CD4-positive, alpha-beta T cell (primary cell): ENCODE measurements around the gene AADACL4. TPM values are rescaled to one million over a fixed set of nuclear protein-coding genes. Genes with fewer than 3 reads are reported as not detected.

Source experiments
- ATAC-seq: fragments of 200-7000 bp; cut with Tn5 transposase; one replicate; pipeline ENCODE4 v1.10.0; 2022; ENCODE audit warnings: mild to moderate bottlenecking; ENCODE audit not compliant: poor library complexity
- CTCF ChIA-PET: fragments of 350-600 bp; sonication (Branson Sonifier 250); formaldehyde crosslinking; loops from one replicate; lab custom pipeline; 2021; ENCODE audit warnings: antibody characterized with exemption, inconsistent platforms; lab: Charles Lee
- POLR2A ChIA-PET: fragments of 350-600 bp; sonication (Branson Sonifier 250); formaldehyde crosslinking; loops from one replicate; lab custom pipeline; 2021; ENCODE audit warnings: antibody characterized with exemption, inconsistent platforms; lab: Charles Lee
- DNase-seq, 14 experiments: peaks; one replicate each; pipeline ENCODE4 v3.0.0-alpha.2; 2013 to 2020; ENCODE audit warnings: mixed read lengths in 2 of 14
- H3K27ac ChIP-seq, 2 donors: one replicate each; pipeline versions ENCODE4 v1.5.1 to v1.7.0; 2013; ENCODE audit warnings: low read length in 2 of 2, low read depth in 1 of 2, mild to moderate bottlenecking in 1 of 2
- H3K27me3 ChIP-seq, 2 experiments: 1 replicate in 1 of 2; 2 replicates in 1 of 2; pipeline versions ENCODE4 v1.6.1 to v1.7.0; 2013; ENCODE audit warnings: low read length in 2 of 2, control low read depth in 1 of 2, mild to moderate bottlenecking in 1 of 2, moderate library complexity in 1 of 2; ENCODE audit not compliant: insufficient read depth in 2 of 2, control insufficient read depth in 1 of 2
- H3K36me3 ChIP-seq: one replicate; pipeline ENCODE4 v1.6.1; 2013; ENCODE audit warnings: low read length, control low read depth; ENCODE audit not compliant: insufficient read depth
- H3K4me1 ChIP-seq: one replicate; pipeline ENCODE4 v1.6.1; 2013; ENCODE audit warnings: low read length, control low read depth; ENCODE audit not compliant: insufficient read depth
- H3K4me3 ChIP-seq: one replicate; pipeline ENCODE4 v1.5.1; 2013; ENCODE audit warnings: mild to moderate bottlenecking, low read length, moderate library complexity
- H3K9me3 ChIP-seq, 2 experiments: 1 replicate in 1 of 2; 2 replicates in 1 of 2; pipeline versions ENCODE4 v1.6.1 to v1.7.0; 2013; ENCODE audit warnings: low read length in 2 of 2, mild to moderate bottlenecking in 2 of 2, control low read depth in 1 of 2, moderate library complexity in 1 of 2; ENCODE audit not compliant: control insufficient read depth in 1 of 2, insufficient read depth in 1 of 2
- H3K27ac Mint-ChIP-seq: one replicate; pipeline ENCODE4 v1.8.0; 2020; ENCODE audit warnings: mixed read lengths
- H3K27me3 Mint-ChIP-seq: one replicate; pipeline ENCODE4 v1.8.0; 2021; ENCODE audit warnings: mixed read lengths
- H3K36me3 Mint-ChIP-seq: one replicate; pipeline ENCODE4 v1.8.0; 2021; ENCODE audit warnings: low read depth, mixed read lengths
- H3K4me1 Mint-ChIP-seq: one replicate; pipeline ENCODE4 v1.8.0; 2021; ENCODE audit warnings: low read depth, mixed read lengths
- H3K4me3 Mint-ChIP-seq: one replicate; pipeline ENCODE4 v1.8.0; 2020; ENCODE audit warnings: mild to moderate bottlenecking, mixed read lengths
- H3K9me3 Mint-ChIP-seq: one replicate; pipeline ENCODE4 v1.8.0; 2020; ENCODE audit warnings: mixed read lengths
- intact Hi-C, 2 experiments: fragments of 100-400 bp; cut with DNase I in 1 of 2; cut with micrococcal nuclease in 1 of 2; formaldehyde crosslinking; loops; one replicate each; pipeline versions ENCODE4 v1.15.1 to v1.9.0; 2023 to 2025; cut with DNase I, micrococcal nuclease
- total RNA-seq, 174 experiments: library from RNA in 2 of 174; stranded (reverse) in 2 of 174; gene quantifications; one replicate each; pipeline ENCODE4 v1.2.3 and lab custom pipeline; 2021 to 2026
- TF ChIP-seq, protein P1 (sequence below): fragments of 200-600 bp; IDR thresholded peaks from one replicate; pipeline ENCODE4 v1.8.0; 2022; ENCODE audit warnings: antibody characterized with exemption, mild to moderate bottlenecking

The AADACL4 gene
- total RNA-seq, 2 experiments from 2014 or later: not detected

DNA sequence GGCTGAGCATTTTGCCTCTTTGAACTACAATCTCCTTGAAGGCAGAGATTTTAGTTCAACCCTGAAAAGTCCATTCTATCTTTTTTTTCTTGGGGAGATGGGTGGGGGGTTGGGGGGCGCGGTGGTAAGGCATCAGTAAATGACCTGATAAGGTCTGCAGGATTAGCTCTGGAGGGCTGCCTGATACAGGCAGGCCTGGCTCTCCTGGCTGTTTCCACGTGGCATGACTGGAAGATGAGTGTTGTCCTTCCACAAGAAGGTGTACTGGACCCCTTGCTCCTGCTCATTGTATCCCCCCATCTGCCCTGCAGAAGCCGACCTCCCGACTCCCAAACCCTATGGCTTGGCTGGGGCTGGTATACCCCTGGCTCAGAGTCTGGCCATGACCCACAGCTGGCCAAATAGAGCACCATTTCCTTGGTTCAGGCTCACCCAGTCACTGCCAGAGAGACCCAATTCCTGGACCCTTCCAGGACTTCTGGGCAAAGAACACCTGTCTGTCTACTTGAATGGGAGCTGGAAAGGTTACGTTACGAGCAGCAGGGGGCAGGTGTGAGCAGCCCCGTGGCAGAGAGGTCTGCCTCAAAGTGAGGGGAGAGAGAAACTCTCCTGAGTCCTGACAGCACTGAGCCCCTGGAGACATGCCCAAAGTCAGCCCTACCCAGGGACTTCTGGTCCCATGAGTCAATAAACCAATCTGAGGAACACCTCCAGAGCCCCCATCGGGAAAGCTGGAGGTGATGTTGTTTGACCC, 42.8 kb upstream of the AADACL4 start:
- Histone ChIP-seq H3K4me1 (peaks cover 69% of the 10 kb centered on the region), H3K27ac (no peak overlapping the region), H3K27me3 (no peaks in the 10 kb centered on the region), H3K36me3 (no peaks in the 10 kb centered on the region), H3K9me3 (no peaks in the 10 kb centered on the region), H3K4me3 (no peak overlapping the region)
- ATAC-seq: peak; percentile 37
- Mint-ChIP-seq H3K4me1 (peaks cover 75% of the 10 kb centered on the region), H3K4me3 (peak overlapping the region; percentile 15), H3K9me3 (no peaks in the 10 kb centered on the region), H3K27me3 (no peaks in the 10 kb centered on the region), H3K36me3 (peaks cover 22% of the 10 kb centered on the region), H3K27ac (peak overlapping the region; percentile 75)
- ChIA-PET CTCF (interaction anchor here (0.7 to 3.1 kb wide), 10 partner anchors 12 to 195 kb away, joined by 3 to 78 read pairs (median 4); partner anchors contain the start of gene DHRS3), POLR2A (interaction anchor here (0.9 to 3.1 kb wide), 3 partner anchors 16 to 127 kb away, joined by 3 to 59 read pairs (median 3); partner anchors contain the start of gene DHRS3)
- TF ChIP-seq, protein P1, sequence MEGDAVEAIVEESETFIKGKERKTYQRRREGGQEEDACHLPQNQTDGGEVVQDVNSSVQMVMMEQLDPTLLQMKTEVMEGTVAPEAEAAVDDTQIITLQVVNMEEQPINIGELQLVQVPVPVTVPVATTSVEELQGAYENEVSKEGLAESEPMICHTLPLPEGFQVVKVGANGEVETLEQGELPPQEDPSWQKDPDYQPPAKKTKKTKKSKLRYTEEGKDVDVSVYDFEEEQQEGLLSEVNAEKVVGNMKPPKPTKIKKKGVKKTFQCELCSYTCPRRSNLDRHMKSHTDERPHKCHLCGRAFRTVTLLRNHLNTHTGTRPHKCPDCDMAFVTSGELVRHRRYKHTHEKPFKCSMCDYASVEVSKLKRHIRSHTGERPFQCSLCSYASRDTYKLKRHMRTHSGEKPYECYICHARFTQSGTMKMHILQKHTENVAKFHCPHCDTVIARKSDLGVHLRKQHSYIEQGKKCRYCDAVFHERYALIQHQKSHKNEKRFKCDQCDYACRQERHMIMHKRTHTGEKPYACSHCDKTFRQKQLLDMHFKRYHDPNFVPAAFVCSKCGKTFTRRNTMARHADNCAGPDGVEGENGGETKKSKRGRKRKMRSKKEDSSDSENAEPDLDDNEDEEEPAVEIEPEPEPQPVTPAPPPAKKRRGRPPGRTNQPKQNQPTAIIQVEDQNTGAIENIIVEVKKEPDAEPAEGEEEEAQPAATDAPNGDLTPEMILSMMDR: peak; percentile 62
- intact Hi-C loops: loop anchor here (1.0 kb wide), 2 partner anchors 18 to 19 kb away; no protein-coding TSS in a partner anchor
- peak in 13 of 14 experiments; percentile 51 to 82 (median 59) for DNase-seq

DNA sequence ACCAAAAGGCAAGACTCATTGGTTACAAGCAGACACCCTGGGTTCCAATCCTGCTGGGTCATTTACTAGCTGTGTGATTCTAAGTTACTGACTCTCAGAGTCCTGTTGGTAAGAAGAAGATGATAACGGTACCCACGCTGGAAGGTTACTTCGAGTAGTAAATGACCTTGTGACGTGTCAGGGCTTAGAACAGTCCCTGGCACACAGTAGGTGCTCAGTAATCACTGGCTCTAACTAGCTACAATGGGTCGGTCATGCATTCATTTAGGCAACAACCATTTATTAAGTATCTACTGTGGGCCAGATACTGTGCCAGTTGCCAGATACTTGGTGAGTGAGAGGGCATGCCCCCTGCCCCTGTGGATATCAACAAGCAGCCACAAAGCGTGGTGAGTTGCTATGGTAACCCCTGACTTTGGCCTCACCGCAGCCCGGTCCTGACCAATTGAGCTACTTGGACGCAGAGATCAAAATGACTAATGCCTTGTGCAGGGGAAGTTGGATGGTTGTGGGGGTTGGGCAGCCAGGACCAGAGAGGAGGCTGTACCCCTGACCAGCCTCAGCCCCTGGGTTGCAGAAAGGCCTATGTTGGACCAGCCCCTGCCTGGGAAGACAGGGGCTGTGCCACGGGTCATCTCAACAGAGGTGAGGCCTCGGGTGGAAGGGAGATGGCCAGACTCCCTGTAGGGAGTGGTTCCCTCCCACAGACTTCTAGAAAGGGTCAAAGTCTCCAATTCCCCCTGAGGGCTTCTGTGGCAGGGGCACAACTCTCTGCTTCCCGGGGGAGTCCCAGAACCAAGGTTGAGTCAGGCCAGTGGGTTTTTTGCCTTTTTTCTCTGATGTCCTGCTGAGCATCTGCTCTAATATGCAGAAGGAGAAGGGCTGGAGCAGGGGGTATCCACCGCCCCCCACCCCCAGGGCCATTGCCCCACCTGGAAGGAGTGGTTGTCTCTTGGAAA, 41.9 kb upstream of the AADACL4 start:
- Histone ChIP-seq H3K4me3 (no peak overlapping the region), H3K27ac (no peak overlapping the region), H3K27me3 (no peaks in the 10 kb centered on the region), H3K4me1 (peaks cover 59% of the 10 kb centered on the region), H3K36me3 (no peaks in the 10 kb centered on the region), H3K9me3 (no peaks in the 10 kb centered on the region)
- no peak for ATAC-seq
- TF ChIP-seq, protein P1: no peak
- peak in 2 of 14 experiments; percentile 63 to 69 for DNase-seq
- Mint-ChIP-seq H3K27ac (peak overlapping the region; percentile 75), H3K4me3 (peak overlapping the region; percentile 9), H3K27me3 (no peaks in the 10 kb centered on the region), H3K36me3 (peaks cover 28% of the 10 kb centered on the region), H3K4me1 (peaks cover 71% of the 10 kb centered on the region), H3K9me3 (no peaks in the 10 kb centered on the region)
- intact Hi-C loops: loop anchor here (1.0 kb wide), 2 partner anchors 17 to 18 kb away; no protein-coding TSS in a partner anchor
- CTCF ChIA-PET: interaction anchor here (0.7 to 3.1 kb wide), 9 partner anchors 11 to 196 kb away, joined by 3 to 78 read pairs (median 4); partner anchors contain the start of gene DHRS3
- POLR2A ChIA-PET: interaction anchor here (0.9 to 3.1 kb wide), 3 partner anchors 15 to 128 kb away, joined by 3 to 59 read pairs (median 3); partner anchors contain the start of gene DHRS3

DNA sequence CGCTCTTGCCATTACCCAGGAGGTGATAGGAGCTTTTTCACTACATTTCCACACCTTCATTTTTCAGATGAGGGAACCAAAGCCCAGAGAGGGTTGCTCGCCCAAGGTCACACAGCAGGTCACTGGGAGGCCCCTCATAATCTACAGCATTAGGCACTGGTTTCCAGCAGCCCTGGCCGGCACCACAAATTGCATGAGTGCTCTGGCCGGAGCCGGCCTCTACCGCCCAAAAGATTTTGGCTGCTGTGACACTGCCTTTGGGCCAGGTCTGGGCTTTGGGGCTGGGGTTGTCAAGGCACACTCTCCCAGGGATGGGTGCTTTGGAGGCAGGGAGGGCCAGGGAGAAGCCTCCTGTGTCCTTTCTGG, 41.2 kb upstream of the AADACL4 start:
- H3K9me3 ChIP-seq: no peaks in the 10 kb centered on the region
- no peak overlapping the region for H3K27ac ChIP-seq
- intact Hi-C loops: no loop called here
- Mint-ChIP-seq H3K4me3 (no peak overlapping the region), H3K36me3 (peaks cover 35% of the 10 kb centered on the region), H3K27ac (no peak overlapping the region), H3K27me3 (no peaks in the 10 kb centered on the region), H3K9me3 (peaks cover 2% of the 10 kb centered on the region), H3K4me1 (peaks cover 70% of the 10 kb centered on the region)
- TF ChIP-seq, protein P1: no peak
- no peaks in the 10 kb centered on the region for H3K36me3 ChIP-seq
- peaks cover 58% of the 10 kb centered on the region for H3K4me1 ChIP-seq
- CTCF ChIA-PET: no interaction called here
- ATAC-seq (no peak), DNase-seq (no peak)
- H3K4me3 ChIP-seq: no peak overlapping the region
- POLR2A ChIA-PET: interaction anchor here (3.1 kb wide), 1 partner anchor 14 kb away, joined by 59 read pairs; the partner anchor contains the start of gene DHRS3
- no peaks in the 10 kb centered on the region for H3K27me3 ChIP-seq
